Pancreas (tissue), 10 donors: Measurements from ENCODE around the gene GNG8. TPM values are rescaled to one million over a fixed set of nuclear protein-coding genes. Genes with fewer than 3 reads are reported as not detected.

ENCODE experiments used
- ATAC-seq, 4 donors: fragments of 200-7000 bp; cut with Tn5 transposase; one replicate each; pipeline versions ENCODE4 v1.8.0 to v1.9.1; 2020; ENCODE audit warnings: mild to moderate bottlenecking in 4 of 4, moderate library complexity in 4 of 4
- DNase-seq, 6 donors: peaks; one replicate each; pipeline ENCODE4 v3.0.0-alpha.2; 2020
- FAIRE-seq: peaks from 2 replicates; lab custom pipeline; 2012; peaks lifted over from hg19 to GRCh38; lab: Jason Lieb, UNC
- H3K27ac ChIP-seq, 4 donors: fragments of 200-600 bp; sonication (generic); 1 replicate in 3 of 4; 2 replicates in 1 of 4; pipeline versions ENCODE4 v1.5.0 to v1.8.0; 2020
- H3K27me3 ChIP-seq, 4 donors: fragments of 200-600 bp; one replicate each; pipeline ENCODE4 v1.8.0; 2021
- H3K36me3 ChIP-seq, 3 donors: fragments of 200-600 bp; sonication (generic) in 1 of 3; one replicate each; pipeline versions ENCODE4 v1.5.0 to v1.8.0; 2020 to 2021
- H3K4me1 ChIP-seq, 3 donors: fragments of 200-600 bp; one replicate each; pipeline ENCODE4 v1.8.0; 2021
- H3K4me3 ChIP-seq, 4 donors: fragments of 200-600 bp; sonication (generic) in 2 of 4; one replicate each; pipeline versions ENCODE4 v1.5.0 to v1.8.0; 2020 to 2021
- H3K9me3 ChIP-seq, 4 donors: fragments of 200-600 bp; one replicate each; pipeline ENCODE4 v1.8.0; 2021
- WGBS, 2 donors: extraction: QIAGEN DNeasy Blood & Tissue Kit; methylation state at CpG; one replicate each; pipeline ENCODE4 v1.1.7; 2013; 5-methylcytosine and 5-hydroxymethylcytosine counted together
- intact Hi-C, 3 donors: fragments of 100-400 bp; cut with DNase I; formaldehyde crosslinking; loops; one replicate each; pipeline versions ENCODE4 v1.11.1 to v1.14.2; 2022
- polyA plus RNA-seq, 2 donors: library from polyadenylated mRNA; stranded (reverse); fragments of 200-250 nt; gene quantifications; one replicate each; pipeline ENCODE4 v1.2.3, GENCODE V29; 2013
- total RNA-seq, 6 donors: library from RNA; stranded (reverse); fragmentation: NEBNext Ultra II Directional in 4 of 6; extraction: Animal tissue kit (Norgen Biotek cat#: 25700) in 4 of 6; gene quantifications; one replicate each; pipeline versions ENCODE4 v1.2.1 to v1.2.4, GENCODE V29; 2021 to 2023
- TF ChIP-seq, protein P1 (sequence below), 4 donors: fragments of 200-600 bp; sonication (generic) in 3 of 4; IDR thresholded peaks; one replicate each; pipeline versions ENCODE4 v1.5.0 to v1.8.0; 2021; ENCODE audit warnings: antibody characterized with exemption in 4 of 4
- donor health status: healthy with polysubstance abuse.
- donor health status: DM: no; HTN: no; CAD: no; lungs with moderate emphysema.
- donor health status: DM: no; HTN: no; CAD: no.
- donor health status: control.
- donor health status: control.
- donor health status: Bipolar disorder and iron deficiency.
- donor health status: DM: yes; HTN: yes; CAD: no.
- donor health status: DM: no; HTN: no; CAD: no.
- donor health status: DM: no; HTN: no; CAD: no.
- donor health status: DM: yes; HTN: yes; CAD: no.

GNG8 gene
- total and polyA plus RNA-seq, 8 donors = not detected

GRCh38 chr19:46604781-46605355 is 31.1 kb downstream of the GNG8 start:
- Histone ChIP-seq H3K4me1 (peaks cover 10 to 18% (median 15%) of the 10 kb centered on the region in 3 donors), H3K27ac (no peak overlapping the region), H3K36me3 (peaks cover 0 to 44% (median 24%) of the 10 kb centered on the region in 3 donors), H3K4me3 (no peak overlapping the region), H3K9me3 (no peaks in the 10 kb centered on the region), H3K27me3 (no peaks in the 10 kb centered on the region)
- FAIRE-seq (no peak), DNase-seq (peak in 1 of 6 donors; percentile 16), ATAC-seq (no peak)
- intact Hi-C loops = no loop called here
- TF ChIP-seq, protein P1, sequence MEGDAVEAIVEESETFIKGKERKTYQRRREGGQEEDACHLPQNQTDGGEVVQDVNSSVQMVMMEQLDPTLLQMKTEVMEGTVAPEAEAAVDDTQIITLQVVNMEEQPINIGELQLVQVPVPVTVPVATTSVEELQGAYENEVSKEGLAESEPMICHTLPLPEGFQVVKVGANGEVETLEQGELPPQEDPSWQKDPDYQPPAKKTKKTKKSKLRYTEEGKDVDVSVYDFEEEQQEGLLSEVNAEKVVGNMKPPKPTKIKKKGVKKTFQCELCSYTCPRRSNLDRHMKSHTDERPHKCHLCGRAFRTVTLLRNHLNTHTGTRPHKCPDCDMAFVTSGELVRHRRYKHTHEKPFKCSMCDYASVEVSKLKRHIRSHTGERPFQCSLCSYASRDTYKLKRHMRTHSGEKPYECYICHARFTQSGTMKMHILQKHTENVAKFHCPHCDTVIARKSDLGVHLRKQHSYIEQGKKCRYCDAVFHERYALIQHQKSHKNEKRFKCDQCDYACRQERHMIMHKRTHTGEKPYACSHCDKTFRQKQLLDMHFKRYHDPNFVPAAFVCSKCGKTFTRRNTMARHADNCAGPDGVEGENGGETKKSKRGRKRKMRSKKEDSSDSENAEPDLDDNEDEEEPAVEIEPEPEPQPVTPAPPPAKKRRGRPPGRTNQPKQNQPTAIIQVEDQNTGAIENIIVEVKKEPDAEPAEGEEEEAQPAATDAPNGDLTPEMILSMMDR (IDR thresholded peaks at IDR 0.05) = no peak
- 59 to 62% methylated on average over 13 of the region's 13 CpGs for WGBS, 2 donors

- 35 to 37% methylated on average over 9 of the region's 9 CpGs for WGBS, 2 donors
- no peaks in the 10 kb centered on the region for H3K27me3 ChIP-seq
- no peaks in the 10 kb centered on the region for H3K9me3 ChIP-seq
- FAIRE-seq = no peak
- H3K27ac ChIP-seq = peak overlapping the region; percentile 34 to 100 (median 86)
- peak overlapping the region in 2 of 4 donors; percentile 95 to 100 for H3K4me3 ChIP-seq
- TF ChIP-seq, protein P1 (IDR thresholded peaks at IDR 0.05) = no peak
- intact Hi-C loops = no loop called here
- peak in 2 of 6 donors; percentile 22 to 36 for DNase-seq
- H3K36me3 ChIP-seq = peaks cover 0 to 33% (median 19%) of the 10 kb centered on the region in 3 donors
- H3K4me1 ChIP-seq = peaks cover 10 to 18% (median 15%) of the 10 kb centered on the region in 3 donors
- ATAC-seq = no peak
Measured at GRCh38 chr19:46603752-46604231, 32.2 kb downstream of the GNG8 start.

DNA sequence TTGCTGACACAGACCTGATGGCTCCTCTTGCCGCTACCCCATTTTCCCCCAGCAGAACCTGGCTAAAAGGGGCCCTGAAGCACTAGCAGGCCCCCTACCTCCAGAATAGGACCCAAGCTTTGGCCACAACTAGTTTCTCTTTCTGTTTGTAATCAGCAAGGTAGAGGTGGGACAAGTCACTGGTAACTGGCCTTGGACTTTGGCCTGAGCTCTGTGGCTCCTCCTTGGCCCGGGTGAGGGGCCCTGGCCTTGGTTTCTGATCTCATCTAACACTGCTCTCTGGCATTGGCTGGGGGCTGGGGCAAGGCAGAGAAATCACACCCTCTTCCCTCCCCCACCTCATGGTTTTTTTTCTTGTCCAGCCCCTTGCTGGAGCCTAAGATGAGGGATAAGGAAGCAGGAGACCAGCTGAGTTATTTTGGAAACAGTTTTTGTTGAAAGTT is 32.8 kb downstream of the GNG8 start:
- Histone ChIP-seq H3K27me3 (no peaks in the 10 kb centered on the region), H3K4me1 (peaks cover 10 to 18% (median 15%) of the 10 kb centered on the region in 3 donors), H3K27ac (peak overlapping the region; percentile 34 to 100 (median 86)), H3K9me3 (no peaks in the 10 kb centered on the region), H3K4me3 (peak overlapping the region; percentile 18 to 100 (median 94)), H3K36me3 (peaks cover 0 to 27% (median 13%) of the 10 kb centered on the region in 3 donors)
- peak; percentile 17 to 62 (median 41) for ATAC-seq
- TF ChIP-seq, protein P1 (IDR thresholded peaks at IDR 0.05) = no peak
- FAIRE-seq = no peak
- intact Hi-C loops = no loop called here
- DNase-seq = peak in 5 of 6 donors; percentile 74 to 90 (median 85)
- whole genome bisulfite sequencing, 2 donors = 4 to 11% methylated on average over 2 of the region's 2 CpGs

DNA sequence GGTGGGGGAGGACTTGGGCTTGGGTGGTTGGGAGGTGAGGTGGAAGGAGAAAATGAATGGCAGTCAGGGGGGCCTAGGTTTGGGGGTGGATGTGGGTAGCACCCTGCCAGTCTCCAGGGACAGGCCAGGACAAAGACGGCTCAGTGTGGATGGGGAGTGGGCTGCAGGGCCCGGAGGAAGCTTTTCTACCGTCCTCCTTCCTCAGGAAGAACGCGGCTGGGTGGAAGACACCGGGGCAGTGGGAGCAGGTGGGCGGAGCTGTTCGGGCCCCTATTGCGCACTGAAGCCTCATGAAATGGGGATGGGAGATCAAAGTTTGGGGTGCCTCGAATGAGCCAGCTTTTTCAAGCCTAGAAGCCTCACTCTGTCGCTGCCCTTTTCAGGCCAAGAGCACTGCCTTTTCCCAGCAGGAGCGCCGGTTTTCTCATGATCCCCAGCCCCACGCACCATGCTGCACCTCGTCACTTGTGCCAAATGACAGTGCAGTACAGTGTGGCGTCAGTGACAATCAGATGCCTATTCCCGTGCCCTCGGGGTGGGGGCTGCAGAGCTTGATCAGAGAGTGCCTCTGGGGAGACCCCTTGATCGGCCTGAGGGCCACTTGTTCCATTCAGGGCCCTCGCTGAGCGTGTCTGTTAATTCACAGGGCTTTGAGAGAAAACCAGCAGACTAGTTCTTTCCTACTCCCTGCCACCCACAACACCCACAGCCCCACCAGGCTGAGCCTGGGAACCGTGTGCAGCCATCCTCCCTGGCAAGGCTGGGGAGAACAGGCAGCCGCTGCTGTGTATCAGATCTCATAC is 33.4 kb downstream of the GNG8 start:
- DNase-seq (peak in 3 of 6 donors; percentile 39 to 76 (median 44)), FAIRE-seq (no peak), ATAC-seq (peak; percentile 1 to 6 (median 4))
- H3K4me1 ChIP-seq = peaks cover 10 to 18% (median 15%) of the 10 kb centered on the region in 3 donors
- intact Hi-C loops = no loop called here
- 2 to 4% methylated on average over 23 of the region's 23 CpGs for WGBS, 2 donors
- peaks cover 0 to 21% (median 7%) of the 10 kb centered on the region in 3 donors for H3K36me3 ChIP-seq
- H3K27ac ChIP-seq = peak overlapping the region; percentile 34 to 100 (median 86)
- TF ChIP-seq, protein P1 (IDR thresholded peaks at IDR 0.05) = no peak
- H3K9me3 ChIP-seq = no peaks in the 10 kb centered on the region
- no peaks in the 10 kb centered on the region for H3K27me3 ChIP-seq
- peak overlapping the region; percentile 18 to 100 (median 94) for H3K4me3 ChIP-seq
